UCSD-AML1 (cell line): Measurements from ENCODE around the gene PODN.
A peak's percentile ranks its signal among the peaks of the same experiment; 100 is the strongest.

Source experiments
- DNase-seq: peaks from one replicate; lab custom pipeline; 2025; ENCODE audit not compliant: unreplicated experiment; lab: John Stamatoyannopoulos, UW

Gene PODN

GRCh38 chr1:53088616-53089300, 26.7 kb downstream of the PODN start:
- DNase-seq, result no peak

DNA sequence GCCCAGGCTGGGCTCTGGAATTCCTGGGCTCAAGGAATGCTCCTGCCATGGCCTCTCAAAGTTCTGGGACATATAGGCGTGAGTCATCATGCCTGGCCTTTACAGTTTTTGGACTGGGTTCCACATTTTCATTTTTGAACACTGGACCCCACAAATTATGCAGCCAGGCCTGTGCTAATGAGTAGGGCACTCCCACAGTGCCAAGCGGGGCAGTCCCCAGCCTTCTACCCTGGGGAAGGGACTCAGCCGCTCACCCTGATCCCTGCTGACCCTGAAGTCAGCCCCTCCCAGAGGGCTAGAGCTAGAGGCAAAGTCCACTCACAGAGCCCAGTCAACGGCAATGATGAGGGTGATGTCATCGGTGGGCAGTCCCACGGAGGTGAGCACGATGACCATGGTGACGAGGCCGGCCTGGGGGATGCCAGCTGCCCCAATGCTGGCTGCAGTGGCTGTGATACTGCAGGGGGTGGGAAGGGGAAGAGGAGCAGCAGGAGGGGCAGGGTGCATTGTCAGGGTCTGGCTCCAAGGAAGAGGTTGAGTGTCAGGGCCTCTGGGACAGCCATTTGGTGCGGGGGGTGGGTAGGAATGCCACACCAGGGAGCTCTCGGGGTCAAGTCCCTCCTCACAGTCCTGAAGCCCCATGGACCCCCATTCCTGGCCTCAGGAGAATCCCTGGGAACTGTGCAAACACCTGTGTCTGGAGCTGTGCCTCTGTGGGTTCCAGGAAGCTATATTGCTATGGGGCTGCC, 27.6 kb downstream of the PODN start:
- no peak for DNase-seq

- DNase-seq, result peak; percentile 34
Observed at GRCh38 chr1:53090227-53091147, 28.5 kb downstream of the PODN start.

GRCh38 chr1:53091841-53092645, 30.0 kb downstream of the PODN start:
- no peak for DNase-seq

DNA sequence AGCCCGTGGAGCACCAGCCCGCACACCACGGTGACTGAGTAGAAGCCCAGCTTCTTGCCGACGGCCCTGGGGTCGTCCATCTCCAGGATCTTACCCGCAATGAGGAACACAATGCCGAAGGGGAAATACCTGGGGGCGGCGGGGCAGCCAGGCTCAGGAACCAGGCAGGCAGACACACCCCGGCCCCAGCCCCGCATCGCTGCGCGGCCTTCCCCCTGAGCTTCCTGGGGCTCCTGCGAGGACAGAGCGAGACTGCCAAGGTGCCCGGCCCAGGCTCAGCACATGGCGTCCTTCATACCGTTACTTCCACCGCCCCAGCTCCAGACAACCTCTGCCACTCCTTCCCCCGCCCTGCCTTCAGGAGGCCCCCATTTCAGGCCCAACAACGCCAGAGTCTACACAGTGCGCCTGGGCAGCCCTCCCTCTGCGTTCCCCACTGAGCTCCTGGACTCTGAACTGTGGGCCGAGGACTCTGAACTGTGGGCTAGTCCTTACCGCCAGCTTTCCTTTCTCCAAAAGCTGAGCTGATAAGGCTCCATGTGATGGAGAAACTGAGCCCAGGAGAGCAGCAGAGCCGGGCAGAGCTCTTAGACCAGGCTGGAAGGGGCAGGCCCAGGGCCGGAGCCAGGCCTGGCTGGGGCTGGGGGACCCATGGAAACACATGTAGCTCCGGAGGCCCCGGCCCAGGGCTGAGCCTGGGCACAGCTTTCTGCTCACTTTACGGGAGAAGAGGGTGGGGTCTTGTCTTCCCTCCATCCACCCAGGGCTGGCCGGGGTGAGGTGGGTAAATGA, 30.8 kb downstream of the PODN start:
- DNase-seq, result no peak

GRCh38 chr1:53093451-53093754, 31.4 kb downstream of the PODN start:
- no peak for DNase-seq

GRCh38 chr1:53093778-53094532, 31.9 kb downstream of the PODN start:
- DNase-seq, result no peak

DNA sequence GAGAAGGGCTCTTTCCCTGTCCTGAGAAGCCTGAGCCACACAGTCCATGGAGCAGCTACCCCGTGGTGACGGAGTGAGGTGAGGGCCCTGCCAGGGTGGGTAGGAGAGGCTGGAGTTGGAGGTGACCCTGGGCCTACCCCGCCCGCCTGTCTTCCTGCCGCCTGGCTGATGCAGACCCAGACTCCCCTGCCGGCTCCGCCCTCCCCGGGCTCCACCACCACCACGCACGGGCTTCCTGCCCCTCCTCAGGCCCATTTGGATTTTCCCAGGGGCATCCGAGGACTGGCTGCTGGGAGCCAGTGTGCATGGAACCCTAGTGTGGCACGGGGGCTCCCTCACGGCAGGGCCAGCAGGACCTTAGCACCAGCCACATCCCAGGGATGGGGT, 32.5 kb downstream of the PODN start:
- DNase-seq, result no peak

DNA sequence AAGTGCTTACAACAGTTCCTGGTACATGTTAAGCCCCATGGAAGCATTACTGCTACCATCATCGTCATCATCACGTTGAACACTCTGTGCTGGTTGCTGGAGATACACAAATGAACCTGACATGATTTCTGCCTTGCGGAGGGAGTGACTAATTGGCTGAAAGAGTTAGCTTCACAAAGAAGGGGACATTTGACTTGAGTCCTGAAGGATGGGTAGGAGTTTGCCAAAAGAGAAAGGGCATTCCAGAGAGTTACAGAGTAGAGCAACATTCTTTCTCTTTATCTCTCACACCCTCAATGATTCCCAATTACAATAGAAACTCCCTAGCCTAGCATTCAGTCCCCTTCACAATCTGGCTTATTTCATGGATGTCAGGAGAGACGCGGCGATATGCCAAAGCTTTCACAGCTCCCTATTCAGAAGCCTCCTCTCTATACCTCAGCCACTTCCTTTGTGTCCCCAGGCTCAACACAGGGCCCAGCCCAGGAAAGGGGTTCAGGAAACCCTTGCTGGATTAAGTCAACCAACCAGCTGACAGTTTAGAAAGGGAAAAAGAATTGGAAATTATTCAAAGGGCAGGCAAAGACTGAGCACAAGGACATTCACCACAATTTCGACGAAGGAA, 42.4 kb downstream of the PODN start:
- DNase-seq, result peak; percentile 30

DNA sequence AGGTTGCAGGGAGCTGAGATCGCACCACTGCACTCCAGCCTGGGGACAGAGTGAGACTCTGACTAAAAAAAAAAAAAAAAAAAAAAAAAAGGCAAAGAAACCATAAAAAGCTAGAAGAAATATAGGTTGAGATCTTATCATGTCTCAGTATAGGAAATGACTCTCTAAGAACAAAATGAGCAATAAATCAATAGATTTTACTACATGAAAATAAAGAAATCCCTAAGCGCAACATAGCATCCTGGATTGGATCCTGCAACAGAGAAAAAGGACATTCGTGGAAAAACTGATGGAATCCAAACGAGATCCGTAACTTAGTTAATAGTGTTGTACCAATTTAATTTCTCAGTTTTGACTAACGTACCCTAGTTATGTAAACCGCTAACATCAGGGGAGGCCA, 45.1 kb downstream of the PODN start:
- no peak for DNase-seq

- no peak for DNase-seq
Observed at GRCh38 chr1:53107570-53108322, 45.7 kb downstream of the PODN start.

GRCh38 chr1:53108646-53109580, 46.9 kb downstream of the PODN start:
- no peak for DNase-seq

DNA sequence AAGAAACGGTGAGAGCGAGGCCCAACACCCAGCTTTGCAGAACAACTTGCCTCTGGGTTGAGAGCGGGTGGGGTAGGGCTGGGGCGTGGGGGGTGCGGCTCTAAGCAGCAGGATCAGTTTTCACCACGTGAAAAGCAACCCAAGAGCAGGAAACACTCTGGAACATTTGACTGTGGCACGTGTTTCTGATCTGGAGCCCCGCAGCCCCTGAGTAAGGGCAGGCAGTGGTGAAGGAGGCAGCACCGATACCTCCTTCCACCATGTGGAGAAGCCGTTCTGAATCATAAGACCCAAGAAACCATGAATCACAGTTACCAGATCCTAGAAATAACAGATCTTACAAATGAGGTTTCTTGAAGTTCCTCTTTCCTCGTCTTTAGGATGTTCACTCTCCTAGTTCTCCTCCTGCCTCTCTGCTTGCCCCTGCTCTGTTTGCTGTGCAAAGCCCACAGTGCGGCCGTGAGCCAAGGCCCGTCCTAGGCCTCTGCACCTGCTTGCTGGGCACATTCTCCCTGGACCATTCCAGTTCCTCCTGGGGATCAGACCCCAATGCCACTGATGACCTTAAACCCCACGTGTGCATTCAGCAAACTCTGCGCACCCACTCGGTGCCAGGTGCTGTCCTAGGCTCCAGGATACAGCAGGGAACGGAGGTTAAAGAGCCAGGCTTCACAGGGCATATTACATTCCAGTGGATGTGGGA, 48.5 kb downstream of the PODN start:
- no peak for DNase-seq

DNA sequence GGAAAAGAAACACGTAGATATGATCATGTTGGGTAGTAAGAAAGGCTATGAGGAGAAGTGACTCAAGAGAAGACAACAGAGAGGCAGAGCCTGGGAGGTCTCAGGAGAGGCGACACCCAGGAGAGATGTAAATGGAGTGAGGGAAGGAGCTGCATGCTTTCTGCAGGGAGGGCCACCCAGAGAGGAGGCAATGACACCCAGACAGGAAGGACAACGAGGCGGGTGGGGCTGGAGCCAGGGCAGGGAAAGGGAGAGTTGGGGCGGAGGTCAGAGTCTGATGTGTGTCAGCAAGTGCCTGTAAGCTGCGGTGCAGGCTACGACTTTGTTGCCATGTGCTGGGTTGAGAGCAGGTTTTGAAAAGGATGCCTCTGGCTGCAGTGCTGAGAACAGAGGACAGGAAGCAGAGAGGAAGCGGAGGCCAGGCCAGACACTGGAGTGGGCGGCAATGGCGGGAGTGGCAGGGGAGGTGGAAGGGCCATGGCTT, 49.1 kb downstream of the PODN start:
- DNase-seq, result no peak

DNA sequence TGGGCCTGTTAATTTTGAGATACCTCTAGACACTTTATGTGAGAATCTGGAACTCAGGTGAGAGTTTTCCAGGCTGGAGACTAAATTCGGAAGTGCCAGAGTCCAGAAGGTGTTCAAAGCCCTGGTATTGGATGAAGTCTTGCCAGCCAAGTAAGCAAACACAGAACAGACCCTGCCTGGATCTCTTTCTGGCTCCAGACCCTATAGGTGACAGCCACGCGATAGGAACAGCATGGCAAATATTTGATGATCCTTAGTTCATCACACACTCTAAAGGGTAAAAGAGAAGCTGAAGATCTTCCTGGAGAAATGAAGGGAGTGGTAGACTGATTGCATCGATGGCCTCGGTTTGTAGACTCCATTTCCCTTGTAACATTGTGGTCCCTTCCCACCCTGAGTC, 49.7 kb downstream of the PODN start:
- DNase-seq, result no peak

DNA sequence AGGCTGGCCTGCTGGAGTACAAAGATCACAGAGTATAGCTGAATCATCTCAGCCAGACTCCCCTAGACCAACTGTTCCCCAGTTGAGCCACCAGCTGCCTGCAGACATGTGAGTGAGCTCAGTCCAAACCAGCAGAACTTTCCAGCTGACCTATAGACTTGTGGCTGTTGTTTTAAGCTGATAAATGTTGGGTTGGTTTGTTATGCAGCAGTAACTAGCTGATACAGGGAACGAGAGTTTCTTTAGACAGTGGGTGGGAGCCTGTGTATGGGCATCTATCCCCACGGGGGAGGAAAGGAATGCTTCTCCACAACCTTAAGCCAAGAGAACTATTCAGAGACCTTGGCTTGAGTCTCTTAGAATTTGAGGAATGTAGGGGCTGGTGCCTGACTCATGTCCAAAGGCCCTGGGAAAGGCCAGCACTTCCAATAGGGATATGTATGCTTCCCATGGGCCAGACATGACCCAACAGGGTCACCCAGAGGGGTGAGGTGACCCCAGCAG, 50.3 kb downstream of the PODN start:
- DNase-seq, result no peak
